ENCODE measurements around the gene KIF11. TPM values are rescaled to one million over a fixed set of nuclear protein-coding genes. Genes with fewer than 3 reads are reported as not detected.

KIF11 gene
- total RNA-seq, 1 experiment from 2014 or later, result 47.8 TPM

DNA sequence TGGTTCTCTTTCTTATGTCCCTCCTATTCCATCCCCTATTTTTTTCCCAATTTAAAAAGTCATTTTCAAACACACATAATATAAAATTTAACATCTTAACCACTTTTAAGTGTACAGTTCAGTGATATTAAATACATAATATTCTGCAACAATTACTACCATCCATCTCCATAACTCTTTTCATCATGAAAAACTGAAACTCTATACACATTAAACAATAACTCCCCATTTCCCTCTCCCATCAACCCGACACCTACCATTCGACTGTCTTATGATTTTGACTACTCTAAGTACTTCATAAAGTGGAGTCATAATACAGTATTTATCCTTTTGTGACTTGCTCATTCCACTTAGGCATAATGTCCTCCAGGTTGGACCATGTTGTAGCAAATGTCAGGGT is 2.6 kb downstream of the KIF11 start:
- in situ Hi-C loops (cut with HindIII; ENCODE audit: low pct_unique_long_range_greater_than_20kb, low sequenced_read_pairs), result no loop called here

DNA sequence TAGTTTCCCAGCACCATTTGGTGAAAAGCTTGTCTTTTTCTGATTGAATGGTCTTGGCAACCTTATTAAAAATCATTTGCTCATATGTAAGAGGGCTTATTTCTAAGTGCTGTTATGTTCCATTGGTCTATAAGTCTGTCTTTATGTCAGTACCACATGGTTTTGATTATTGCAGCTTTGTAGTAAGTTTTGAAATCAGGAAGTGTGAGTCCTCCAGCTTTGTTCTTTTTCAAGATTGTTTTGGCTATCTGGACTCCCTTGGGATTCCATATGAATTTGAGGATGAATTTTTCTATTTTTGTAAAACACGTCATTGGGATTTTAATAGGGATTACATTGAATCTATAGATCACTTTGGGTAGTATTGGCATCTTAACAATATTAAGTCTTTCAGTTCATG is 5.4 kb downstream of the KIF11 start:
- Histone ChIP-seq H3K36me3 (ENCODE audit: control insufficient read depth, insufficient read depth, low read length) (no peaks in the 10 kb centered on the region; the same call in 1 of the 2 replicates), H3K4me1 (ENCODE audit: control insufficient read depth, insufficient read depth, low read length) (peaks cover 26% of the 10 kb centered on the region; the same call in 1 of the 2 replicates), H3K27me3 (ENCODE audit: control insufficient read depth, insufficient read depth, low read length) (no peaks in the 10 kb centered on the region), H3K9me3 (ENCODE audit: control insufficient read depth, insufficient read depth, low read depth, low read length) (no peaks in the 10 kb centered on the region), H3K27ac (ENCODE audit: low read length) (no peak overlapping the region; the same call in 1 of the 2 replicates), H3K4me3 (ENCODE audit: low read depth in 2 of 2, low read length in 2 of 2) (no peak overlapping the region)
- ChIA-PET CTCF (no interaction called here), POLR2A (no interaction called here)
- DNase-seq (ENCODE audit: low read depth, low spot score) (no peak), ATAC-seq (no peak)
- in situ Hi-C loops (cut with HindIII; ENCODE audit: low pct_unique_long_range_greater_than_20kb, low sequenced_read_pairs) (no loop called here), intact Hi-C loops (cut with micrococcal nuclease; ENCODE audit: unreplicated experiment) (no loop called here)
- TF ChIP-seq, protein P1, sequence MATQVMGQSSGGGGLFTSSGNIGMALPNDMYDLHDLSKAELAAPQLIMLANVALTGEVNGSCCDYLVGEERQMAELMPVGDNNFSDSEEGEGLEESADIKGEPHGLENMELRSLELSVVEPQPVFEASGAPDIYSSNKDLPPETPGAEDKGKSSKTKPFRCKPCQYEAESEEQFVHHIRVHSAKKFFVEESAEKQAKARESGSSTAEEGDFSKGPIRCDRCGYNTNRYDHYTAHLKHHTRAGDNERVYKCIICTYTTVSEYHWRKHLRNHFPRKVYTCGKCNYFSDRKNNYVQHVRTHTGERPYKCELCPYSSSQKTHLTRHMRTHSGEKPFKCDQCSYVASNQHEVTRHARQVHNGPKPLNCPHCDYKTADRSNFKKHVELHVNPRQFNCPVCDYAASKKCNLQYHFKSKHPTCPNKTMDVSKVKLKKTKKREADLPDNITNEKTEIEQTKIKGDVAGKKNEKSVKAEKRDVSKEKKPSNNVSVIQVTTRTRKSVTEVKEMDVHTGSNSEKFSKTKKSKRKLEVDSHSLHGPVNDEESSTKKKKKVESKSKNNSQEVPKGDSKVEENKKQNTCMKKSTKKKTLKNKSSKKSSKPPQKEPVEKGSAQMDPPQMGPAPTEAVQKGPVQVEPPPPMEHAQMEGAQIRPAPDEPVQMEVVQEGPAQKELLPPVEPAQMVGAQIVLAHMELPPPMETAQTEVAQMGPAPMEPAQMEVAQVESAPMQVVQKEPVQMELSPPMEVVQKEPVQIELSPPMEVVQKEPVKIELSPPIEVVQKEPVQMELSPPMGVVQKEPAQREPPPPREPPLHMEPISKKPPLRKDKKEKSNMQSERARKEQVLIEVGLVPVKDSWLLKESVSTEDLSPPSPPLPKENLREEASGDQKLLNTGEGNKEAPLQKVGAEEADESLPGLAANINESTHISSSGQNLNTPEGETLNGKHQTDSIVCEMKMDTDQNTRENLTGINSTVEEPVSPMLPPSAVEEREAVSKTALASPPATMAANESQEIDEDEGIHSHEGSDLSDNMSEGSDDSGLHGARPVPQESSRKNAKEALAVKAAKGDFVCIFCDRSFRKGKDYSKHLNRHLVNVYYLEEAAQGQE (IDR thresholded peaks at IDR 0.05; ENCODE audit: insufficient read depth in 1 of 2, low read depth in 2 of 2, low read length in 1 of 2), result no peak
- no peak for TF ChIP-seq POLR2AphosphoS5 (IDR thresholded peaks at IDR 0.05; ENCODE audit: low read depth, low read length)
- TF ChIP-seq, protein P2, sequence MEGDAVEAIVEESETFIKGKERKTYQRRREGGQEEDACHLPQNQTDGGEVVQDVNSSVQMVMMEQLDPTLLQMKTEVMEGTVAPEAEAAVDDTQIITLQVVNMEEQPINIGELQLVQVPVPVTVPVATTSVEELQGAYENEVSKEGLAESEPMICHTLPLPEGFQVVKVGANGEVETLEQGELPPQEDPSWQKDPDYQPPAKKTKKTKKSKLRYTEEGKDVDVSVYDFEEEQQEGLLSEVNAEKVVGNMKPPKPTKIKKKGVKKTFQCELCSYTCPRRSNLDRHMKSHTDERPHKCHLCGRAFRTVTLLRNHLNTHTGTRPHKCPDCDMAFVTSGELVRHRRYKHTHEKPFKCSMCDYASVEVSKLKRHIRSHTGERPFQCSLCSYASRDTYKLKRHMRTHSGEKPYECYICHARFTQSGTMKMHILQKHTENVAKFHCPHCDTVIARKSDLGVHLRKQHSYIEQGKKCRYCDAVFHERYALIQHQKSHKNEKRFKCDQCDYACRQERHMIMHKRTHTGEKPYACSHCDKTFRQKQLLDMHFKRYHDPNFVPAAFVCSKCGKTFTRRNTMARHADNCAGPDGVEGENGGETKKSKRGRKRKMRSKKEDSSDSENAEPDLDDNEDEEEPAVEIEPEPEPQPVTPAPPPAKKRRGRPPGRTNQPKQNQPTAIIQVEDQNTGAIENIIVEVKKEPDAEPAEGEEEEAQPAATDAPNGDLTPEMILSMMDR (IDR thresholded peaks at IDR 0.05), result no peak
- no TSS peak for BruUV-seq (replicated peaks)

More for the DNA sequence above, 2.6 kb downstream of the KIF11 start:
- CTCF ChIA-PET, result interaction anchor here (0.8 kb wide), 1 partner anchor 106 kb away, joined by 4 read pairs; no protein-coding TSS in a partner anchor
- intact Hi-C loops (cut with micrococcal nuclease; ENCODE audit: unreplicated experiment), result no loop called here
- TF ChIP-seq SIN3A (IDR thresholded peaks at IDR 0.05; ENCODE audit: borderline replicate concordance, insufficient read depth, low read depth, low read length), result no peak
- TF ChIP-seq, protein P2 (IDR thresholded peaks at IDR 0.05), result no peak
- no peak for TF ChIP-seq POLR2AphosphoS5 (IDR thresholded peaks at IDR 0.05; ENCODE audit: low read depth, low read length)
- TF ChIP-seq TCF7L2 (IDR thresholded peaks at IDR 0.05; ENCODE audit: low read depth, low read length), result no peak
- TF ChIP-seq, protein P1 (IDR thresholded peaks at IDR 0.05; ENCODE audit: insufficient read depth in 1 of 2, low read depth in 2 of 2, low read length in 1 of 2), result no peak
- BruUV-seq (replicated peaks), result no TSS peak
- POLR2A ChIA-PET, result no interaction called here
- Histone ChIP-seq H3K36me3 (ENCODE audit: control insufficient read depth, insufficient read depth, low read length) (no peaks in the 10 kb centered on the region; the same call in 1 of the 2 replicates), H3K9me3 (ENCODE audit: control insufficient read depth, insufficient read depth, low read depth, low read length) (no peaks in the 10 kb centered on the region), H3K27ac (ENCODE audit: low read length) (peak overlapping the region; percentile 87), H3K27me3 (ENCODE audit: control insufficient read depth, insufficient read depth, low read length) (no peaks in the 10 kb centered on the region), H3K4me1 (ENCODE audit: control insufficient read depth, insufficient read depth, low read length) (peaks cover 27% of the 10 kb centered on the region), H3K4me3 (ENCODE audit: low read depth in 2 of 2, low read length in 2 of 2) (peak overlapping the region; percentile 79 to 81; a peak in 3 of 4 replicates)
- ATAC-seq, result no peak
- DNase-seq (ENCODE audit: low read depth, low spot score), result no peak
